HG03378 (cell line): ENCODE data around the gene GATA3.

Experiments used
- ATAC-seq: cut with Tn5 transposase; IDR thresholded peaks from one replicate; pipeline ENCODE4 v1.9.1; 2021; ENCODE audit warnings: mild to moderate bottlenecking, moderate library complexity; ENCODE audit not compliant: unreplicated experiment

Gene GATA3

GRCh38 chr10:8088504-8088903 lies 34.0 kb downstream of the GATA3 start:
- ATAC-seq: peak; percentile 88

DNA sequence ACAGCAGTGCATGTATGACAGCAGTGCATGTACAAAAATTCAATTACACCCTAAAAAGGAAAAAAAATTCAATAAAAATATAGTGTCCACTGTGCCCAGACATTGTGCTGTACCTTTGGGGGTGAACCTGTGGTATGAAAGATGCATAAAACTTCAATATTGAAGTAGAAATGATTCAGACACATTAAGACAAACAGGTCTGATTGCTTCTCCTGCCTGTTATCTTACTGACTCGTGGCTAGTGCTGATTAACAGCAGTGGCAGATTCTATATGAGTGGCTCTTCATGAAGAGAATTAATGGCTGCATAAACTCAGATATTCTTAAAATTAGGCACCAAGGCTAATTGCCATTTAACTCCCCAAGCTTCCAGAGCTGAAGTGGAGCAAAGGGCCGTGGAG lies 37.9 kb downstream of the GATA3 start:
- no peak for ATAC-seq

DNA sequence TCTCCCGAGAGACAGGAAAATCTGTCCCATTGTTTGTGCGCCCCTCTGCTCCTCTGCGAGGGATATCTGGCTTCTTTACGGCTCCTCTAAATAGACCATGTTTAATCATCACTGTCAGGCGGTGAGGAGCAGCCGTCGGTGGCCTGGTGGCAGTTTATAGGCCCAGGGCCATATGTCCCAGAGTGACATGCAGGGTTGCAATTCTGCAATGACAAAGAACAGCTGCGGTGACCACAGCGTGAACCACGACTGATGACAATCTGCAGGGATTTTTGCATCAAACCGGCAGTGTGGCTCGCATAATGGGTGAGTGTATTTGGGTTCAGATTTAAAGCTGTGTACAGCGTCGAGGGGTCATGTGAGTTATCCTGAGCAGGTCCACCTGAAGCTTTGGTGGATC lies 41.5 kb downstream of the GATA3 start:
- ATAC-seq: no peak

DNA sequence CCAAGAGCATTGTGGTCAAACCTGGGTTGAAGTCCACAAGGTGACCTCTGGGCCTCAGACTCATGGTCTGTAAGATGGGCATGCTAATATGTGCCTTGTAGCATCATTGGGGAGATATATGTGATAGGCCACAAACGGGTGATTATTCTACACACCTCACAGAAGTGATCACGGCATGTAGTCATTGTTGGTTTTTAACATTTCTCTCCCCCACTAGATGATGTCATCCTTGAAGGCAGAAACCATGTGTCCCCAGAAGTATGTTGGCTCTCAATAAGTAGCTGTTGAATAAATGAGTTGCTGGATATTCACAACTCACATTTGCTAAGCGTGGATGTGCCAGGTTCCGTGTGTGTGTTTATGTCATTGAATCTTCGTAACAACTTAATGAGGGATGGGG lies 42.4 kb downstream of the GATA3 start:
- no peak for ATAC-seq

GRCh38 chr10:8100366-8100765 lies 45.9 kb downstream of the GATA3 start:
- ATAC-seq: no peak

DNA sequence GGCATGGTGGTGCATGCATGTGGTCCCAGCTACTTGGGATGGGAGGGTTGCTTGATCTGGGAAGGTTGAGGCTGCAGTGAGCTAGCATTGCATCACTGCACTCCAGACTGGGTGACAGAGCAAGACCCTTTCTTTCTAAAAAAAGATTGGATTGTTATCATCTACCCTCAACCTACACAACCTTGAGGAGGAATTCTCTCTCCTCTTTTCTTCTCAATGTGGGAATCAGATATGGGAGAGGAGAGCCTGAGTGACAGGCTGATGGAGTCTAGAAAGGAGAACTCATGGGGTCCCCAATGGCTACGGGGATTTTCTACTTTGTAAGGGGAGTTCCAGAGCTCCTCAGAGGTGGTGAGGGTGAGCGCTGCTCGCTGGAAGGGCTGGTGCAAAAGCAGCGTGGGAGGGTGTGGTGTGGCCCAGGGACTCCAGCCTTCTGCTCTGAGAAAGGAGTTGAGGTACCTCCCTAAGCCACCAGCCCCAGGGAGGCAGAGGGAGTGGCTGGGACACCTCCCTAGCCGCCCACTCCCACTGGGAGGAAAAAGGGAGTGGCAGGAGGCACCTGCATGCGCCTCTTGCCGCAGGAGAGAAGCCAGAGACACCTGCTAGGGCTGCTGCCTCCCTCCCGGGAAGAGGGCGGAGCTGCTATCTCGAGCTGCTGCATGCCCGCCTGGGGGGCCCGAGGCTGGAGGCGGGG lies 48.4 kb downstream of the GATA3 start:
- peak; percentile 83 for ATAC-seq

DNA sequence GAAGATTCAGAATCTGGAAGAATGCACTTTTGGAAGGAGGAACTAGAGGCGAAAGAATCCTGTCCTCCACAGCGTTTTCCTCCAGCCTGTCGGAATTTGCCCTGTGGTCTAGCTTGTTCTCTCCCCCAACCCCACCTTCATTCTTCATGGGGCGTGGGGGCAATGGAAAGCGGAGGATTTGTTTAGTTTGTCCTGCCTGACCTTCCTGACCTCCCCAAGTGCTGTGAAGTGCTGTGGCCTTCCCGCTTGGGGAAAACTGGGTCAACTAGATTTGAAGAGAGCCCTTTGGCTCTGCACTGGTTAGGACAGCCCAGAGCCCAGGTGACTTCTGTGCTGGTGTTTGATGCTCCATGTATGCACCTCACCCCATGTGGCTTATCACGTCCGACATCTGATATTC lies 49.1 kb downstream of the GATA3 start:
- ATAC-seq: no peak

DNA sequence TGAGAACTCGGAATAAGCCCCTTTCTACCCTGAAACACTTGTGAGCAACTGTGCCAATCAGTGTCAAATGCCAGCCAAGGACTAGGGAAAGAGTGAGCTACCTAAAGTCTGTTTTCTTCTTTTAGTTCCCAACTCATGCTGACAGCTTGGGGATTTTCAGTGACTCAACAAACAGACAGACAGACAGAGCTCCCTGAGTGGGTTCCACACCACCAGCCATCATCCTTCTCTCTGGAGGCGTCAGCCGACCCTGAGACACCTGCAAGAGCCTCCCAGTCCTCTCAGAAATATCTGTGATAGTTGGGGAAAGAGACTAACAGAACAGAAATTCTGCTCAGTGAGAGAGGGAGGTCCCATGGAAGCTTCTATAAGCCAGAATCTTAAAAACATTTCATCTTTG lies 49.5 kb downstream of the GATA3 start:
- no peak for ATAC-seq

GRCh38 chr10:8104721-8105120 lies 50.2 kb downstream of the GATA3 start:
- no peak for ATAC-seq

- ATAC-seq: no peak
These were observed 51.4 kb downstream of the GATA3 start for GRCh38 chr10:8105932-8106331.

DNA sequence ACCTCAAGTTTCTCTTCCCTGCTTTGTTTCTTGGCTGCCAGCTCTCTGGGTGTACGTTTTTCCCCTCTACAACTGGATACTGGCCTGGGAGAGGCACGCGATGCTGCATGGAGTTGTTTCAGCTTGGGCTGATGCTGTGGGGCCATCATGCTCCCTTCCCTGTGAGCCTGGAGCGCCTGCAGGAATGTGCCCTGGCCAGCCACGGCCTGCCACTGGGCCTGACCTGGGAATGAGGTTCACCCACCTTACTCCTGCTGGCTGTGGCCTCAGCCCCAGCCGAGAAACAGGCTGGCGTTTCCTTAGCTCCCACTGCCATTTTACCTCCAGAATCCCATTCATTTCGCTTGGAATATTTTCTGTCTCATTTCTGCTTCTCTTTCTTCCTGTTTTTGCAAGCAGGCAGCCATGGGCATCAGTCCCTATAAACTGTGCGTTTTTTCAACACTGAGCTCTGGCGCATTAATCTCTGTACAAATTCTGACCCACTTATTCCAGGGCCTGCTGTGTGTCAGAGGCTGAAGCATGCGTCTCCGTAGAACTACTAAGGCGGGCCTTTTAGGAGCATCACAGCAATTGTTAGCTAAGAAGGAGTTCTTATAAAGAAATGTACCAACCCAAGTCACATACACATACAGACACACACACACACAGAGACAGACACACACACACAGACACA lies 57.9 kb downstream of the GATA3 start:
- ATAC-seq: no peak

GRCh38 chr10:8112942-8113442 lies 58.5 kb downstream of the GATA3 start:
- no peak for ATAC-seq

DNA sequence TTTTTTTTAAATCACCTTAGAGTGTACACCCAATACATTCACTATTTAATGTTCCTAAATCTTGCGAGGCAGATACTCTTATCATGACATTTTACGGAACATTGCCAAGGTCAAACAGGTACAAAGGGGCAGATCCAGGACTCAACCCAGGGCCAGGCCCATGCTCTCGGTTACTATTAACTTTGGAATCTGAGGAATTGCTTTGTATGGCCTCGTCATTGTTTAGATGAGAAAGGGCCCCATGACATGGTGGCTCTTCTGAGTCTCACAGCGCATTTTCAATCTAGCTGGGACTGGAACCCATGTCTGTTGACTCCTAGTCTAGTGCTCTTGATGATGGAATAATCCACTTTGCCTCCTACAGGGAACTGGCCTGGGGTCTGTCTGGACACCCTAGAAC lies 59.1 kb downstream of the GATA3 start:
- no peak for ATAC-seq

GRCh38 chr10:8114741-8115617 lies 60.5 kb downstream of the GATA3 start:
- no peak for ATAC-seq

DNA sequence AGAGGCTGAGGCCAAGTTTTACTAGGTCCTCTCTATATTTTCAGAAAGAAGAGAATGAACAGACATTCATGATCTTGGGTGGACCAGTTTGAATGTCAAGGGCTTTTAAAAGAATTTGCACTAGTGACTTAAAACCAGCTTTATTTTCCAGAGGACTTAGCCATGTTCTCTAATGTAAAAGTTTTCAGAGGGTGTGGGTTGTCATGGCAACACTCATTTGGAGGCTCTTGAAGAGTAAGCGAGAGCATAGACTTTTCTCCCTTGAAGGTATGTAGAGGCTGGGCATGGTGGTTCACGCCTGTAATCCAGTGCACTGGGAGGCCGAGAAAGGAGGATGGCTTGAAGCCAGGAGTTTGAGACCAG lies 61.1 kb downstream of the GATA3 start:
- no peak for ATAC-seq

DNA sequence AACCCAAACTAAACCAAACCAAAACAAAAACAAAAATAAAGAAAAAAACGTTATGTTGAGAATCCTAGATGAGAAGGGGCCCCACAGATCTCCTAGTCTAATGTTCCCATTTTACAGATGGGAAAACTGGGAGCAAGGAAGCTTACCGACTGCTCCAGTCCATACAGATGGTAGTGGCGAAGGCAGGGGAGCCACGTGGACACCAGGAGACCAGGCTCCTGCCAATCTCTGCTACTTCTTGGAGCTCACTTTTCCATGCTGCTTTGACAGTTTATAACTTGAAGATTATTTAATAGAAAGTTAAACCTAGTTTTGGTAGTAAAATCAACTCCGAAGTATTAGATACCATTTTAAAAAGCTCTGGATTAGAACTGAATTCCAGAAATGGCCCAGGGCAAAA lies 62.0 kb downstream of the GATA3 start:
- no peak for ATAC-seq

DNA sequence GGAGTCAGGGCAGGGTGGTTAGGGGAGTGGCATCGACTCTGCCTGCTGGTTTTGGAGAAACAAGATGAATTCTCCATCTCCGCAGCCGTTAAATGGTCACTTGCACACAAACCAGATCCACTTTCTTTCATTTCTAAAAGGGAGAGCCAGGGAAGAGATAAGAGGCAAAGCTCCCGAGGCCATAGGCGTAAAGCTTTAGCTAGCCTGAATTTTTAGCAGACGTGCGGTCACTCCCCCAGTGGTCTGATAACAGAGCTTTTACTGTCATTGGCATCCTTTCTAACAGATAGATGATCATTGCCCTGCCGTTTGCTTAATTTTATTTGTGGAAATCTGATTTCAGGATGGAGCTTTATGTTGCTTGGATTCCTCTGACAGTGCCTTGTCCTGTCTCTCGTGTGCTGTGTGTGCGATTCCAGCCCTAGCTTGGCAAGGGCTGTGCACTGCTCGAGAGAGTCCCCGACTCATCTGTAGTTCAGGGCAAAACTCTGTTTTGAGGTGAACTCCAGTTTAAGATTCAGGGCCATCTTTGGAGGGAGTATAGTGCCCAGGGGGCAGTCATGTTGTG lies 62.5 kb downstream of the GATA3 start:
- ATAC-seq: no peak

- ATAC-seq: no peak
These were observed 66.9 kb downstream of the GATA3 start for GRCh38 chr10:8121201-8121890.

DNA sequence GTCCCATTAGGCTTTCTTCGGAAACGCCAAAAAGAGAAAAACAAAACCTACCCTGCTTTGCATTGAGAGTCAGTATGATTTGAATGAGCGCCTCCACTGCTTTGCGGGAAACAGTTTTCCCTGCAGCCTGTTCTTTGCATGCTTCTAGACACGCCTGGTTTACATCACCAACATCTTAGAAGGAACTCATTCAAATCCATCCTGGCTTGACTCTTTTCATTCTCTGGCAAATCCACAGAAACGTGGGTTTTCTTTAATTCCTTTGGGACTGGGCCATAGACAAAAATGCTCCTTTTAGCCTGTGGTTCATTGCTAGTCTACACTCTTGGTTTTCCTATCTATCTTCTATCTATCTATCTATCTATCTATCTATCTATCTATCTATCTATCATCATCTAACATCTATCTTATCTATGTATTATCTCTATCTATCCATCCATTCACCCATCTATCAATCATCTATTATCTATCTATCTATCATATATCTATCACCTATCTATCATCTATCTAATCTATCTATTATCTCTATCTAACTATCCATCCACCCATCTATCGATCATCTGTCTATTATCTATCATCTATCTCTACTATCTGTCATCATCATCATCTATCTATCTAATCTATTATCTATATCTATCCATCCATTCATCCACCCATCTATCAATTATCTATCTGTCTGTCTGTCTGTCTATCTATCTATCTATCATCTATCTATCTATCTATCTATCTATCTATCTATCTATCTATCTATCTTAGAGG lies 68.3 kb downstream of the GATA3 start:
- no peak for ATAC-seq

GRCh38 chr10:8124436-8124835 lies 69.9 kb downstream of the GATA3 start:
- no peak for ATAC-seq
